ENCODE measurements around the gene RPL29.

RPL29 gene

DNA sequence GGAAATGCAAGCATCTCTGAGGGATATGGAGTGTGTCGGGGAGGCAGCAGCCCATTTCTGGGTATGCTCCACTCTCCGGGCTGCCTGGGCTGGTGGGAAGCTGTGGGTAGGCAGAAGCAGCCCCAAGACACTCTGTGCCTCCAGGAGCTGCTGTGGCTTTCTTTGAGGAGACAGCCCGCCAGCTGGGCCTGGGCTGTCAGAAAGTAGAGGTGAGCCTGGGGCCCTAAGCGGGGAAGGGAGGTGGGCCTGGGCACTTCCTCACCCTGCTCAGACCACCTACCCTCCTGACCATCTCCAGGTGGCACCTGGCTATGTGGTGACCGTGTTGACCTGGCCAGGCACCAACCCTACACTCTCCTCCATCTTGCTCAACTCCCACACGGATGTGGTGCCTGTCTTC is 10.6 kb downstream of the RPL29 start:
- TF ChIP-seq, protein P1, sequence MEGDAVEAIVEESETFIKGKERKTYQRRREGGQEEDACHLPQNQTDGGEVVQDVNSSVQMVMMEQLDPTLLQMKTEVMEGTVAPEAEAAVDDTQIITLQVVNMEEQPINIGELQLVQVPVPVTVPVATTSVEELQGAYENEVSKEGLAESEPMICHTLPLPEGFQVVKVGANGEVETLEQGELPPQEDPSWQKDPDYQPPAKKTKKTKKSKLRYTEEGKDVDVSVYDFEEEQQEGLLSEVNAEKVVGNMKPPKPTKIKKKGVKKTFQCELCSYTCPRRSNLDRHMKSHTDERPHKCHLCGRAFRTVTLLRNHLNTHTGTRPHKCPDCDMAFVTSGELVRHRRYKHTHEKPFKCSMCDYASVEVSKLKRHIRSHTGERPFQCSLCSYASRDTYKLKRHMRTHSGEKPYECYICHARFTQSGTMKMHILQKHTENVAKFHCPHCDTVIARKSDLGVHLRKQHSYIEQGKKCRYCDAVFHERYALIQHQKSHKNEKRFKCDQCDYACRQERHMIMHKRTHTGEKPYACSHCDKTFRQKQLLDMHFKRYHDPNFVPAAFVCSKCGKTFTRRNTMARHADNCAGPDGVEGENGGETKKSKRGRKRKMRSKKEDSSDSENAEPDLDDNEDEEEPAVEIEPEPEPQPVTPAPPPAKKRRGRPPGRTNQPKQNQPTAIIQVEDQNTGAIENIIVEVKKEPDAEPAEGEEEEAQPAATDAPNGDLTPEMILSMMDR (IDR thresholded peaks at IDR 0.05; ENCODE audit: insufficient read depth, low read length, missing control alignments) = no peak
- ChIA-PET POLR2A (interaction anchor here (3.6 kb wide), 1 partner anchor 10 kb away, joined by 35 read pairs; the partner anchor contains the start of gene RPL29), CTCF (interaction anchor here (1.9 to 4.5 kb wide), 4 partner anchors 9 to 68 kb away, joined by 5 to 80 read pairs (median 39); partner anchors contain the start of genes ABHD14A, ABHD14B, PARP3 and RPL29)
- H3K4me3 ChIP-seq (ENCODE audit: low read depth, low read length) = no peak overlapping the region
- DNase-seq (ENCODE audit: low read depth, low spot score) = no peak

DNA sequence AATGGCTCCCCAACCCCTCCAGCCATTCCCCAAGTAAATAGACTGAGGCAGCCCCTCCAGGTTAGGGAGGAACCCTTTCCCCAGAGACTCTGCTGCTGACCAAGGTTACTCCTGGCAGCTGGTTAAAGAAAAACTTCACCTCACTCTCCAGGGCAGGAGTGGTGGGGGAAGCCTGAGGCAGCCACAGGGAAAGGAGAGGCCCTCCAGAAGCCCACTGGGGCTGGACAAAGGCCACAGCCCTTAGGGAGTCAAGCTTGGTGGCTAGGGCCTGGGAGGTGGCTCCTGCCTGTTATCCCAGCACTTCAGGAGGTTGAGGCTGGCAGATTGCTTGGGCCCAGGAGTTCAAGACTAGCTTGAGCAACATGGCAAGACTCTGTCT is 11.4 kb downstream of the RPL29 start:
- ChIA-PET CTCF (interaction anchor here (1.9 to 4.5 kb wide), 5 partner anchors 10 to 68 kb away, joined by 5 to 80 read pairs (median 33); partner anchors contain the start of genes ABHD14A, ABHD14B, PARP3 and RPL29), POLR2A (interaction anchor here (3.6 kb wide), 1 partner anchor 11 kb away, joined by 35 read pairs; the partner anchor contains the start of gene RPL29)
- TF ChIP-seq, protein P1 (IDR thresholded peaks at IDR 0.05; ENCODE audit: insufficient read depth, low read length, missing control alignments) = no peak
- peak overlapping the region; percentile 71 for H3K4me3 ChIP-seq (ENCODE audit: low read depth, low read length)
- DNase-seq (ENCODE audit: low read depth, low spot score) = no peak

DNA sequence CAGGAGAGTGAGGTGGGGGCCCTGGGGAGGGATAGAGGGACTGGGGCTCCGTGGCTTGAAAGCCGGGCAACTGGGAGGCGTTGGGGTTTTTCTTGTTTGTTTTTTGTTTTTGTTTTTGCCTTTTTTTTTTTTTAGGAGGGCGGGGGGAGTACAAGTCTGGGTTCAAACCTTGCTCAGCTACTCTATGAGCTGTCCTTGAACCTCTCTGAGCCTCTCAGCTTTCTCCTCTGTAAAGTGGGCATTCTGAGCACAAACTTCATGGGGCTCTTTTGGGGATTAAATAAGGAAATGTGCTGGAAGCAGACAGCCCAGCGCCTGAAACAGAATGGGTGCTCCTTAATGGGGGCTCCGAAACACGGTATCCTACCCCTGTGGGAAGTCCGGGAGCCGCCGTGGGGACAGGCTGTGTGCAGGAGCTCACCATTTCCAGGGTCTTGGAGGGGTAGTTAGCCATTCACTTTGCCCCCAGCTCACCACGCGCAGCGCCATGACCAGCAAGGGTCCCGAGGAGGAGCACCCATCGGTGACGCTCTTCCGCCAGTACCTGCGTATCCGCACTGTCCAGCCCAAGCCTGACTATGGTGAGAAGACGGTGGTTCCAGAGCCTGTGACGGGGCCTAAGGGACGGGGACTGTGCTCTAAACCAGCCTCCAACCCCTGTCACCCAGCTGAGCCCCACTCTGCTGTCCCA is 12.0 kb downstream of the RPL29 start:
- ChIA-PET POLR2A (interaction anchor here (1.0 to 3.6 kb wide), 6 partner anchors 7 to 205 kb away, joined by 3 to 35 read pairs (median 6); partner anchors contain the start of genes ABHD14B and RPL29), CTCF (interaction anchor here (1.4 to 4.5 kb wide), 6 partner anchors 10 to 161 kb away, joined by 5 to 80 read pairs (median 20); partner anchors contain the start of genes ABHD14A, ABHD14B, PARP3 and RPL29)
- peak overlapping the region; percentile 71 for H3K4me3 ChIP-seq (ENCODE audit: low read depth, low read length)
- TF ChIP-seq, protein P1 (IDR thresholded peaks at IDR 0.05; ENCODE audit: insufficient read depth, low read length, missing control alignments) = no peak
- no peak for DNase-seq (ENCODE audit: low read depth, low spot score)

DNA sequence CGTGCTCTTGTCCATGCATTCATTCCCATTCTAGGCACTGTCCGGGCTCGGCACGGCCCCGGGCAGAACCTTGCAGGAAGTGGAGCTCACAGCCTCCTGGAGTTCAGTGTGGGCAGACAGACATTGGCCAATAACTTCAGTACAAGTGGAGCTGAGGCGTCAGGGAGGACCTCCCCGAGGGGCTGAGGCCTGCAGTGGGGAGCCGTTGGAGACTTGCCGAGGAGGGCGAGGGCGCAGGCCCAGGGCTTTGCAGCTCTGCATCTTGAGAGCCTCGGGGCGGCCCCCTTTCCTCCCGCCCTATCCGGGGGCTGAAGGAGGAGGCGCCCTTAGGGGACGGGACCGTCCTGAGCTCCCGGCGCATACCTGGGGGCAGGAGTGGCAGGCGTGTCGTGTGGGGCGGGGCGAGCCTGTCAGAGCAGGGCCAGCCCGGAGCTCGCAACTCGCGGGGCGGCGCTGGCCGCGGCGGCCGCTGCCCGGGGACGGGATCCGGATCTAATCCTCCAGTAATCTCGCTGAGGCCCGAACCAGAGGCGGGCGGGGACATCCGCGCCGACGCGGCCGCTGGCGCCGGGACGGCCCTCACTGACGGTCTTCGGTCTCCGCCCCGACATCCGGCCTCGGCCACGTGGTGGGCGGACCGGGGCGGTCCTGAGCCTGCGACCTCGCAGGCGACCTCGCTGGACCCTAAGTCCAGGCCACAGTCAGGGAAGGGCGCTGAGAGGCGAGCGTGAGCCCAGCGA is 12.7 kb downstream of the RPL29 start, which contains the start of gene ACY1:
TSS of gene ACY1 (plus strand) at position 698 of the 740 bp plus-strand sequence. CDS start 530 bp downstream, outside the sequence.
- DNase-seq (ENCODE audit: low read depth, low spot score) = no peak
- CTCF ChIA-PET = interaction anchor here (0.8 to 4.5 kb wide), 10 partner anchors 8 to 356 kb away, joined by 3 to 80 read pairs (median 6); partner anchors contain the start of genes ABHD14A, ABHD14B, PARP3 and RPL29
- TF ChIP-seq, protein P1 (IDR thresholded peaks at IDR 0.05; ENCODE audit: insufficient read depth, low read length, missing control alignments) = no peak
- POLR2A ChIA-PET = interaction anchor here (1.0 to 3.6 kb wide), 8 partner anchors 8 to 206 kb away, joined by 3 to 35 read pairs (median 5); partner anchors contain the start of genes ABHD14B, DUSP7, PCBP4 and RPL29
- peak within 1 kb of the TSS; percentile 71 for H3K4me3 ChIP-seq (ENCODE audit: low read depth, low read length)

DNA sequence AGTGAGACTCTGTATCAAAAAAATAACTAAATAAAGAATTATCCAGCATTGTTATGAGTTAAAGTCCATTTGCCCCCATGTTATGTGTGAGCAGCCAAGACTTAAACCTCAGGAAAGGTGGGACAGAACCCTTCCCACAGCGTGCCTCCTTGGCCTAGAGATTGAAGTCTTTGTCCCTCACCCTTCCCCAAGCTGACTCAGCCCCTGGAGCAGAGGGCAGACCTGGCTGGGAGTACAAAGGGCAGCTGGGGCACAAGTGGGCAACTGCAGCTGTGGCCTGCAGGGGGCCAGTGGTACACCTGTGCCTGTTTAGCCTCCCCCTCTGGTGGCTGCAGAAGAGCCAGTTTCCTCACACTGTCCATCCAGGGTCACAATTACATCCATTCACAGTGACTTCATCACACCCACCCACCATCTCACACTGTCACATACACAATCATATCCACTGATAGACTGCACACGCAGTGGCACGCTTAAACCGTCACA is 13.3 kb downstream of the RPL29 start:
- ChIA-PET POLR2A (interaction anchor here (1.1 to 3.6 kb wide), 7 partner anchors 9 to 75 kb away, joined by 3 to 35 read pairs (median 6); partner anchors contain the start of genes ABHD14B, DUSP7, PCBP4 and RPL29), CTCF (interaction anchor here (0.8 to 4.5 kb wide), 11 partner anchors 9 to 356 kb away, joined by 3 to 80 read pairs (median 4); partner anchors contain the start of genes ABHD14A, ABHD14B, PARP3 and RPL29)
- TF ChIP-seq, protein P1 (IDR thresholded peaks at IDR 0.05; ENCODE audit: insufficient read depth, low read length, missing control alignments) = peak; percentile 64
- no peak for DNase-seq (ENCODE audit: low read depth, low spot score)
- H3K4me3 ChIP-seq (ENCODE audit: low read depth, low read length) = peak overlapping the region; percentile 71
